Measurements from ENCODE around the gene ZNF580. TPM values are rescaled to one million over a fixed set of nuclear protein-coding genes. Genes with fewer than 3 reads are reported as not detected.

The ZNF580 gene
- total RNA-seq, 1 experiment from 2014 or later = 32.0 TPM

GRCh38 chr19:55690769-55691545 is 50.2 kb downstream of the ZNF580 start:
- H3K36me3 Mint-ChIP-seq = peaks cover 11% of the 10 kb centered on the region; the same call in 1 of the 2 replicates
- no peaks in the 10 kb centered on the region for H3K9me3 Mint-ChIP-seq
- no peaks in the 10 kb centered on the region for H3K4me1 Mint-ChIP-seq
- POLR2A ChIA-PET = no interaction called here
- CTCF ChIA-PET = no interaction called here
- no peak for TF ChIP-seq PRDM15 (CRISPR knock-in tag; IDR thresholded peaks at IDR 0.05)
- no peak for TF ChIP-seq ZNF219 (CRISPR knock-in tag; IDR thresholded peaks at IDR 0.05; ENCODE audit: borderline replicate concordance)
- TF ChIP-seq KAT7 (CRISPR knock-in tag; IDR thresholded peaks at IDR 0.05; ENCODE audit: borderline replicate concordance) = no peak
- no peak for TF ChIP-seq GABPB1 (CRISPR knock-in tag; IDR thresholded peaks at IDR 0.05)
- TF ChIP-seq E2F5 (CRISPR knock-in tag; IDR thresholded peaks at IDR 0.05) = no peak
- no peak for TF ChIP-seq ZBTB21 (CRISPR knock-in tag; IDR thresholded peaks at IDR 0.05; ENCODE audit: borderline replicate concordance)
- TF ChIP-seq ZNF425 (CRISPR knock-in tag; conservative IDR thresholded peaks at IDR 0.05) = no peak
- TF ChIP-seq AR (CRISPR knock-in tag; IDR thresholded peaks at IDR 0.05) = no peak
- TF ChIP-seq TCF7 (CRISPR knock-in tag; IDR thresholded peaks at IDR 0.05; ENCODE audit: low read depth) = no peak
- no peak for TF ChIP-seq ZNF416 (CRISPR knock-in tag; IDR thresholded peaks at IDR 0.05)
- no peak for TF ChIP-seq ZNF232 (CRISPR knock-in tag; IDR thresholded peaks at IDR 0.05)
- TF ChIP-seq GTF2I (CRISPR knock-in tag; conservative IDR thresholded peaks at IDR 0.05) = no peak
- DNase-seq (ENCODE audit: low spot score) (no peak), ATAC-seq (no peak)
- H3K27me3 Mint-ChIP-seq (ENCODE audit: low read depth) = no peaks in the 10 kb centered on the region
- no peak overlapping the region for H3K4me3 Mint-ChIP-seq
- no peak overlapping the region for H3K27ac Mint-ChIP-seq

GRCh38 chr19:55691561-55692481 is 51.0 kb downstream of the ZNF580 start:
- H3K27me3 Mint-ChIP-seq (ENCODE audit: low read depth) = no peaks in the 10 kb centered on the region
- peaks cover 13% of the 10 kb centered on the region; the same call in 1 of the 2 replicates for H3K36me3 Mint-ChIP-seq
- no peak for DNase-seq (ENCODE audit: low spot score)
- H3K4me1 Mint-ChIP-seq = no peaks in the 10 kb centered on the region
- TF ChIP-seq ATF6 (CRISPR knock-in tag; IDR thresholded peaks at IDR 0.05) = no peak
- TF ChIP-seq TEAD1 (CRISPR knock-in tag; IDR thresholded peaks at IDR 0.05) = no peak
- no peak for TF ChIP-seq ZNF232 (CRISPR knock-in tag; IDR thresholded peaks at IDR 0.05)
- no peak for TF ChIP-seq IRF2 (CRISPR knock-in tag; IDR thresholded peaks at IDR 0.05; ENCODE audit: borderline replicate concordance, low read depth)
- TF ChIP-seq E2F4 (CRISPR knock-in tag; IDR thresholded peaks at IDR 0.05; ENCODE audit: borderline replicate concordance, low read depth) = no peak
- no peak for TF ChIP-seq SMAD4 (CRISPR knock-in tag; IDR thresholded peaks at IDR 0.05)
- TF ChIP-seq FOXK1 (CRISPR knock-in tag; IDR thresholded peaks at IDR 0.05) = no peak
- H3K4me3 Mint-ChIP-seq = no peak overlapping the region
- ChIA-PET POLR2A (no interaction called here), CTCF (no interaction called here)
- no peak overlapping the region for H3K27ac Mint-ChIP-seq
- H3K9me3 Mint-ChIP-seq = no peaks in the 10 kb centered on the region
- no peak for ATAC-seq

All from WTC11 (cell line).